ENCODE measurements around the gene RGS9. TPM values are rescaled to one million over a fixed set of nuclear protein-coding genes. Genes with fewer than 3 reads are reported as not detected.

The RGS9 gene
- total RNA-seq, 4 donors from 2014 or later: 22.4 to 58.6 (median 32.2) TPM

- Histone ChIP-seq H3K9me3 (no peaks in the 10 kb centered on the region), H3K36me3 (no peaks in the 10 kb centered on the region), H3K4me1 (no peaks in the 10 kb centered on the region), H3K27ac (replicated peaks in 1 of 4) (no peak overlapping the region), H3K27me3 (no peaks in the 10 kb centered on the region), H3K4me3 (no peak overlapping the region)
- TF ChIP-seq POLR2A (IDR thresholded peaks at IDR 0.05; ENCODE audit: low read depth): no peak
- TF ChIP-seq POLR2AphosphoS5 (IDR thresholded peaks at IDR 0.05): no peak
- TF ChIP-seq CTCF (IDR thresholded peaks at IDR 0.05): no peak
- TF ChIP-seq EP300 (IDR thresholded peaks at IDR 0.05): no peak
- no peak for DNase-seq (ENCODE audit: extremely low spot score)
- intact Hi-C loops (cut with DNase I): no loop called here
- 55% methylated on average over 5 of the region's 5 CpGs for WGBS
Observed at GRCh38 chr17:65130832-65131231, 6.3 kb upstream of the RGS9 start.

- Histone ChIP-seq H3K4me1 (no peaks in the 10 kb centered on the region), H3K9me3 (no peaks in the 10 kb centered on the region), H3K4me3 (no peak overlapping the region), H3K27ac (replicated peaks in 1 of 4) (no peak overlapping the region), H3K36me3 (no peaks in the 10 kb centered on the region), H3K27me3 (no peaks in the 10 kb centered on the region)
- TF ChIP-seq POLR2AphosphoS5 (IDR thresholded peaks at IDR 0.05) (no peak), EP300 (IDR thresholded peaks at IDR 0.05) (no peak), POLR2A (IDR thresholded peaks at IDR 0.05; ENCODE audit: low read depth) (no peak), CTCF (IDR thresholded peaks at IDR 0.05) (no peak)
- 84% methylated on average over 6 of the region's 6 CpGs for WGBS
- no peak for DNase-seq (ENCODE audit: extremely low spot score)
- intact Hi-C loops (cut with DNase I): no loop called here
Observed at GRCh38 chr17:65131240-65131639, 5.9 kb upstream of the RGS9 start.

GRCh38 chr17:65131946-65132345 is 5.2 kb upstream of the RGS9 start:
- peaks cover 4 to 6% (median 5%) of the 10 kb centered on the region in 4 donors for H3K4me1 ChIP-seq
- WGBS: 94% methylated on average over 5 of the region's 5 CpGs
- intact Hi-C loops (cut with DNase I): no loop called here
- DNase-seq (ENCODE audit: extremely low spot score): no peak
- no peaks in the 10 kb centered on the region for H3K27me3 ChIP-seq
- no peak for TF ChIP-seq POLR2AphosphoS5 (IDR thresholded peaks at IDR 0.05)
- no peak for TF ChIP-seq POLR2A (IDR thresholded peaks at IDR 0.05; ENCODE audit: low read depth)
- no peak for TF ChIP-seq CTCF (IDR thresholded peaks at IDR 0.05)
- TF ChIP-seq EP300 (IDR thresholded peaks at IDR 0.05): no peak
- H3K9me3 ChIP-seq: no peaks in the 10 kb centered on the region
- no peak overlapping the region for H3K4me3 ChIP-seq
- no peaks in the 10 kb centered on the region for H3K36me3 ChIP-seq
- no peak overlapping the region for H3K27ac ChIP-seq (replicated peaks in 1 of 4)

- intact Hi-C loops (cut with DNase I): no loop called here
- peaks cover 11 to 26% (median 25%) of the 10 kb centered on the region in 4 donors for H3K4me1 ChIP-seq
- no peaks in the 10 kb centered on the region for H3K36me3 ChIP-seq
- no peak overlapping the region for H3K4me3 ChIP-seq
- no peak overlapping the region for H3K27ac ChIP-seq (replicated peaks in 1 of 4)
- 82% methylated on average over 2 of the region's 2 CpGs for WGBS
- no peaks in the 10 kb centered on the region for H3K9me3 ChIP-seq
- no peak for TF ChIP-seq POLR2AphosphoS5 (IDR thresholded peaks at IDR 0.05)
- no peak for TF ChIP-seq POLR2A (IDR thresholded peaks at IDR 0.05; ENCODE audit: low read depth)
- no peak for TF ChIP-seq CTCF (IDR thresholded peaks at IDR 0.05)
- no peak for TF ChIP-seq EP300 (IDR thresholded peaks at IDR 0.05)
- DNase-seq (ENCODE audit: extremely low spot score): no peak
- H3K27me3 ChIP-seq: no peaks in the 10 kb centered on the region
Observed at GRCh38 chr17:65134035-65134434, 3.1 kb upstream of the RGS9 start.

GRCh38 chr17:65139101-65139764 is 2.1 kb downstream of the RGS9 start:
- Histone ChIP-seq H3K27me3 (peaks cover 0 to 6% (median 0%) of the 10 kb centered on the region in 4 donors), H3K4me3 (no peak overlapping the region), H3K4me1 (peaks cover 11 to 34% (median 32%) of the 10 kb centered on the region in 4 donors), H3K9me3 (no peaks in the 10 kb centered on the region), H3K36me3 (no peaks in the 10 kb centered on the region), H3K27ac (replicated peaks in 1 of 4) (no peak overlapping the region)
- no peak for DNase-seq (ENCODE audit: extremely low spot score)
- TF ChIP-seq POLR2A (IDR thresholded peaks at IDR 0.05; ENCODE audit: low read depth) (no peak), POLR2AphosphoS5 (IDR thresholded peaks at IDR 0.05) (no peak), CTCF (IDR thresholded peaks at IDR 0.05) (no peak), EP300 (IDR thresholded peaks at IDR 0.05) (no peak)
- 70% methylated on average over 7 of the region's 7 CpGs for WGBS
- intact Hi-C loops (cut with DNase I): loop anchor here (5.0 kb wide), 3 partner anchors 37 to 177 kb away; no protein-coding TSS in a partner anchor

Data from esophagus muscularis mucosa (tissue), 4 donors.